IMR-90 (cell line): ENCODE measurements around the gene CPXM1.

Source experiments
- BHLHE40 ChIP-seq: fragments of 150-350 bp; IDR thresholded peaks from 2 replicates; pipeline ENCODE4 v1.6.1; 2016; ENCODE audit warnings: mild to moderate bottlenecking, low read depth, low read length
- CEBPB ChIP-seq: IDR thresholded peaks from 2 replicates; pipeline ENCODE4 v1.6.1; 2012; ENCODE audit warnings: low read depth, low read length, improper control_type of control experiment
- CHD1 ChIP-seq: IDR thresholded peaks from 2 replicates; pipeline ENCODE4 v1.6.1; 2012; ENCODE audit warnings: low read depth, low read length, improper control_type of control experiment
- CTCF ChIP-seq: conservative IDR thresholded peaks from 2 replicates; pipeline ENCODE4 v1.5.1; 2012; ENCODE audit warnings: mild to moderate bottlenecking, low read depth, low read length, improper control_type of control experiment
- ELK1 ChIP-seq: fragments of 150-350 bp; IDR thresholded peaks from 2 replicates; pipeline ENCODE4 v1.6.1; 2016; ENCODE audit warnings: low read depth, mild to moderate bottlenecking, low read length, moderate library complexity, borderline replicate concordance
- FOS ChIP-seq: fragments of 150-350 bp; IDR thresholded peaks from 2 replicates; pipeline ENCODE4 v1.6.1; 2016; ENCODE audit warnings: low read depth, low read length
- MAFK ChIP-seq: IDR thresholded peaks from 2 replicates; pipeline ENCODE4 v1.6.1; 2012; ENCODE audit warnings: low read depth, low read length, improper control_type of control experiment
- MAZ ChIP-seq: IDR thresholded peaks from 2 replicates; pipeline ENCODE4 v1.6.1; 2012; ENCODE audit warnings: low read depth, mild to moderate bottlenecking, low read length, improper control_type of control experiment, moderate library complexity, borderline replicate concordance
- NFE2L2 ChIP-seq: fragments of 150-350 bp; IDR thresholded peaks from 2 replicates; pipeline ENCODE4 v1.6.1; 2016; ENCODE audit warnings: low read depth, mild to moderate bottlenecking, low read length
- POLR2A ChIP-seq: IDR thresholded peaks from 2 replicates; pipeline ENCODE4 v1.6.1; 2012; ENCODE audit warnings: mild to moderate bottlenecking, low read depth, low read length
- RCOR1 ChIP-seq: IDR thresholded peaks from 2 replicates; pipeline ENCODE4 v1.6.1; 2012; ENCODE audit warnings: mild to moderate bottlenecking, low read length, improper control_type of control experiment; ENCODE audit not compliant: insufficient replicate concordance
- RFX5 ChIP-seq: IDR thresholded peaks from 2 replicates; pipeline ENCODE4 v1.8.0; 2012; ENCODE audit warnings: low read depth, mild to moderate bottlenecking, low read length, moderate library complexity
- SMC3 ChIP-seq: fragments of 150-350 bp; IDR thresholded peaks from 2 replicates; pipeline ENCODE4 v1.6.1; 2016; ENCODE audit warnings: low read depth, mild to moderate bottlenecking, antibody characterized with exemption, low read length, moderate library complexity

DNA sequence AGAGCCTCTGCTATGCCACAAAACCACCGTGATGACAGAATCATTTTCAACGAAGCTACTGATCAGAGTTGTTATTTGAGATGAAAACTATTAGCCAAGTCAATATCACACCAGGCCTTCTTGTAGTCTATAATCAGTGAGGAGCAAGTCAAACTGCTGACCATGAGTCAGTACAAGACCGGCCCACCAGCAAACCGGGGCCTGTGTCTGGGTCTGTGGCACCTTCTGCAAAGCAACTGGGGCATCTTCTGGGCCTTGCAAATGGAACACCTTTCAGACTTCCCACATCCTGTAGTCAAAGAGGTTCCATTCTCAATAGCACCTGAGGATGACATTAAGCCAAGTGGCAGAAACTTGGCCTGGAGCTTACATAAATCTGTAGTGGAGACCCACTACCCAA, 38.5 kb downstream of the CPXM1 start:
- TF ChIP-seq CTCF: no peak
- no peak for TF ChIP-seq MAZ
- no peak for TF ChIP-seq RFX5
- TF ChIP-seq POLR2A: no peak
- no peak for TF ChIP-seq BHLHE40
- no peak for TF ChIP-seq RCOR1
- TF ChIP-seq MAFK: no peak
- TF ChIP-seq ELK1: no peak
- TF ChIP-seq CEBPB: no peak
- TF ChIP-seq CHD1: no peak
- TF ChIP-seq NFE2L2: no peak
- no peak for TF ChIP-seq SMC3
- TF ChIP-seq FOS: no peak
